Loucy (cell line): ENCODE results near the gene MBP.

Source experiments
- H2AFZ ChIP-seq: fragments of 200-600 bp; sonication (generic); 2 replicates; pipeline ENCODE4 v1.6.0; 2016; ENCODE audit warnings: antibody characterized with exemption, mild to moderate bottlenecking, low read length, moderate library complexity
- H3F3A ChIP-seq: fragments of 200-600 bp; 2 replicates; pipeline ENCODE4 v1.6.0; 2016; ENCODE audit warnings: antibody characterized with exemption, low read depth, mild to moderate bottlenecking
- H3K27me3 ChIP-seq: fragments of 200-600 bp; sonication (generic); 2 replicates; pipeline ENCODE4 v1.6.1; 2014; ENCODE audit warnings: low read length, mild to moderate bottlenecking; ENCODE audit not compliant: insufficient read depth, poor library complexity, severe bottlenecking
- H3K36me3 ChIP-seq: fragments of 200-600 bp; sonication (generic); 2 replicates; pipeline ENCODE4 v1.6.1; 2016; ENCODE audit warnings: low read length; ENCODE audit not compliant: insufficient read depth
- H3K4me1 ChIP-seq: fragments of 200-600 bp; sonication (generic); 2 replicates; pipeline ENCODE4 v1.5.1; 2014; ENCODE audit warnings: low read length, mild to moderate bottlenecking; ENCODE audit not compliant: insufficient read depth, poor library complexity, severe bottlenecking
- H3K4me2 ChIP-seq: fragments of 200-600 bp; sonication (generic); 2 replicates; pipeline ENCODE4 v1.6.0; 2014; ENCODE audit warnings: antibody characterized with exemption, low read length, low read depth, mild to moderate bottlenecking; ENCODE audit not compliant: poor library complexity, severe bottlenecking
- H3K4me3 ChIP-seq: fragments of 200-600 bp; sonication (generic); 2 replicates; pipeline ENCODE4 v1.5.1; 2014; ENCODE audit warnings: low read length, mild to moderate bottlenecking, mixed read lengths; ENCODE audit not compliant: poor library complexity, severe bottlenecking
- H3K79me2 ChIP-seq: fragments of 200-600 bp; sonication (generic); 2 replicates; pipeline ENCODE4 v1.6.1; 2014; ENCODE audit warnings: low read length; ENCODE audit not compliant: insufficient read depth
- H3K9ac ChIP-seq: fragments of 200-600 bp; sonication (generic); 2 replicates; pipeline ENCODE4 v1.6.0; 2014; ENCODE audit warnings: mild to moderate bottlenecking, low read depth, low read length, moderate library complexity; ENCODE audit not compliant: poor library complexity, severe bottlenecking
- H3K9me2 ChIP-seq: fragments of 200-600 bp; sonication (generic); replicated peaks from 2 replicates; pipeline ENCODE4 v1.6.1; 2016; ENCODE audit warnings: low read depth, low read length, mixed read lengths
- H3K9me3 ChIP-seq: fragments of 200-600 bp; sonication (generic); 2 replicates; pipeline ENCODE4 v1.6.1; 2014; ENCODE audit warnings: mild to moderate bottlenecking, antibody characterized with exemption, low read length, low read depth; ENCODE audit not compliant: insufficient read depth
- H4K20me1 ChIP-seq: fragments of 200-600 bp; sonication (generic); 2 replicates; pipeline ENCODE4 v1.6.0; 2014; ENCODE audit warnings: antibody characterized with exemption, low read length, mild to moderate bottlenecking; ENCODE audit not compliant: insufficient read depth, poor library complexity, severe bottlenecking
- EZH2phosphoT487 ChIP-seq: fragments of 200-600 bp; IDR thresholded peaks from 2 replicates; pipeline ENCODE4 v1.6.1; 2018; ENCODE audit warnings: antibody characterized with exemption, mild to moderate bottlenecking, moderate library complexity, borderline replicate concordance
- TF ChIP-seq, protein P1 (sequence below): fragments of 200-600 bp; sonication (generic); conservative IDR thresholded peaks from 2 replicates; pipeline ENCODE4 v1.5.1; 2014; ENCODE audit warnings: mild to moderate bottlenecking, antibody characterized with exemption, low read length

The MBP gene

DNA sequence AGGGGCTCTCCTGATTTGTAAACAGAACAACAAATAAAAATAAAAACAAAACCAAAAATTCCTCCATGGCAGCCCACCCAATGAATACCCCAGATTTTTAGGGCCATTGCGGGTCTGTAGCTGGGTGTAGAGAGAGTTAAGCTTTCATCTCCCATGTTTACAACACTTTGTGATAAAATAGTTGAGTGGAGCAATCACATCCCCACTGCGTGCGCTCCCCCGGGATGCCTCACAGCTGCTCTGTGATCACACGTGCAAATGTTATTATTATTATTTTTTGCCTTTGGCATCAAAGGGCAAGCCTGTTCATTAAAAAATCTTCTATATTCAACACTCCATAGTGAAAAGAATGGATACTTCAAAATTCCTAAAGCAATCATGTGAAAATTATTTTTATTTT, 118.0 kb downstream of the MBP start:
- no peaks in the 10 kb centered on the region for H3K79me2 ChIP-seq
- no peaks in the 10 kb centered on the region for H3K27me3 ChIP-seq
- H3K9ac ChIP-seq, result no peak overlapping the region
- H3K9me3 ChIP-seq, result no peaks in the 10 kb centered on the region
- no peaks in the 10 kb centered on the region for H3K9me2 ChIP-seq
- no peaks in the 10 kb centered on the region for H3K36me3 ChIP-seq
- no peak overlapping the region for H3K4me3 ChIP-seq
- H3F3A ChIP-seq, result no peaks in the 10 kb centered on the region
- TF ChIP-seq, protein P1, sequence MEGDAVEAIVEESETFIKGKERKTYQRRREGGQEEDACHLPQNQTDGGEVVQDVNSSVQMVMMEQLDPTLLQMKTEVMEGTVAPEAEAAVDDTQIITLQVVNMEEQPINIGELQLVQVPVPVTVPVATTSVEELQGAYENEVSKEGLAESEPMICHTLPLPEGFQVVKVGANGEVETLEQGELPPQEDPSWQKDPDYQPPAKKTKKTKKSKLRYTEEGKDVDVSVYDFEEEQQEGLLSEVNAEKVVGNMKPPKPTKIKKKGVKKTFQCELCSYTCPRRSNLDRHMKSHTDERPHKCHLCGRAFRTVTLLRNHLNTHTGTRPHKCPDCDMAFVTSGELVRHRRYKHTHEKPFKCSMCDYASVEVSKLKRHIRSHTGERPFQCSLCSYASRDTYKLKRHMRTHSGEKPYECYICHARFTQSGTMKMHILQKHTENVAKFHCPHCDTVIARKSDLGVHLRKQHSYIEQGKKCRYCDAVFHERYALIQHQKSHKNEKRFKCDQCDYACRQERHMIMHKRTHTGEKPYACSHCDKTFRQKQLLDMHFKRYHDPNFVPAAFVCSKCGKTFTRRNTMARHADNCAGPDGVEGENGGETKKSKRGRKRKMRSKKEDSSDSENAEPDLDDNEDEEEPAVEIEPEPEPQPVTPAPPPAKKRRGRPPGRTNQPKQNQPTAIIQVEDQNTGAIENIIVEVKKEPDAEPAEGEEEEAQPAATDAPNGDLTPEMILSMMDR, result no peak
- no peak for TF ChIP-seq EZH2phosphoT487
- no peaks in the 10 kb centered on the region for H4K20me1 ChIP-seq
- no peaks in the 10 kb centered on the region for H3K4me1 ChIP-seq
- H3K4me2 ChIP-seq, result no peak overlapping the region
- H2AFZ ChIP-seq, result no peak overlapping the region

DNA sequence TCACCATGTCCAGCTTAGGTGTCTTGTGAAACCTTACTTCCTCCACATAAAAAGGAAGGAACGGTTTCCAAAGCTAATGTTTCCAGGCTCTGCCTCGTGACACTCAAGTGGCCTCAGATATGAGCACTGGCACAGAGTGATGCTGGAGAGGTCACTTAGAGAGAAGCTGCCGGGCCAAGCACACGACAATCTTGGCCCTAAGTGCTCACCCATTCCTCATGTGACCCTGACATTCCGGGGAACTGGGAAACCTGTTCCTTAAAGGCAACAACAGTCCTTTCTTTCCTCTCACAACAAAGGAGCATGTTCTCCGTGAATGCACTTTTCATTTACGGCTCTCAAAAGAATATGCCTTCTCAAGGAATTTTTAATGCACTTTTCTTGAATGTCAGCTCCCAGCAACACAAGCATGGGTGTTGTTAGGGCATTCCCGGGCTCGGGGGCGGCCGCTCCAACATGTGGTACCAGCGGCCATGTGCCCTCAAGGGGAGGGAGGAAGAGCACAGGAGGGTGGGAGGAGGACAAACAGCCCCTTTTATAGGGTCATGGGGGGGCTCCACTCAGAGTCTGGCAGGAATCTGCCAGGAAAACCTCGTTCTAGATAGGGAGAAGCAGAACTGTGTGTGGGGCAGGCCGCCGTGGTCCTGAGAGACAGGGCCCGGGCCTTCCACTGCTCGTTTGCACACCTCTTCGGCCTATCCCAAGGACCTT, 118.6 kb downstream of the MBP start:
- Histone ChIP-seq H3K9me2 (no peaks in the 10 kb centered on the region), H3K4me1 (no peaks in the 10 kb centered on the region), H4K20me1 (no peaks in the 10 kb centered on the region), H3K79me2 (no peaks in the 10 kb centered on the region), H2AFZ (no peak overlapping the region), H3K4me3 (no peak overlapping the region), H3K9me3 (no peaks in the 10 kb centered on the region), H3K27me3 (no peaks in the 10 kb centered on the region), H3K9ac (no peak overlapping the region), H3K4me2 (no peak overlapping the region), H3K36me3 (no peaks in the 10 kb centered on the region), H3F3A (no peaks in the 10 kb centered on the region)
- TF ChIP-seq, protein P1, result no peak
- no peak for TF ChIP-seq EZH2phosphoT487

DNA sequence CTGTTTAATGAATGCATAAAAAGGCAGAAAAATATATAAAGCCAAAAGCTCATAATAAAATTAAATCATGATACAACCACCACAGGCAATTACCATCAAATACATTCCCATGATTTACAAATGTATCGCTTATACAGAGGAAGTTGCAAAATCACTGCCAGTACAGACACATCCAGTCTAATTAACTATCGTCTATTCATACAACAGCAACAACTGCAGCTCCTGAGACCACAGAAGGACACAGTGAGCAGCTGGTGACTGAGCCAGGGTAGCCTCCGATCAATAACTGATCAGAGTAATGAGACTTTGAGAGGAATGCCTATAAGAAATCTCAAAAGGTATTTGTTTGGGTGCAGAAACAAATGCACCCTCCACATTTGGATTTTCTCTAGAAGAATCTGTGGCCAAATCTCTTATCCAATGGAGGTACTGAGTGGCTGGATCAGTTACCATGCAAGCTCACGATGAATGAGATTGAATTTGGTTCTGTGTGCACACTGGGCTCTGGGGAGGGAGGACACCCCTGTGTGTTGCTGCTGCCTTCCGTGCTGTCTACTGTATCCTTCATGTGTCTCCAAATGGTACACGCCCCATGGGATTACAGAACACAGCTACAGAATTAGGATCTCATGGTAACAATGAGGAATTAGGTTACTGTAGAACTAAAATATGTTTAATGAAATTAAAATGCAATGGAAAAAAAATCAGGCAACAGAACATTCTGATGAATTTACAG, 119.6 kb downstream of the MBP start:
- Histone ChIP-seq H3K9ac (no peak overlapping the region), H3K4me1 (no peaks in the 10 kb centered on the region), H3K9me2 (no peaks in the 10 kb centered on the region), H3K79me2 (no peaks in the 10 kb centered on the region), H3F3A (no peaks in the 10 kb centered on the region), H3K27me3 (no peaks in the 10 kb centered on the region), H3K4me3 (no peak overlapping the region), H2AFZ (no peak overlapping the region), H3K9me3 (no peaks in the 10 kb centered on the region), H4K20me1 (no peaks in the 10 kb centered on the region), H3K36me3 (no peaks in the 10 kb centered on the region), H3K4me2 (no peak overlapping the region)
- TF ChIP-seq, protein P1, result no peak
- TF ChIP-seq EZH2phosphoT487, result no peak
